ENCODE data around the gene KDM2A.

DNA sequence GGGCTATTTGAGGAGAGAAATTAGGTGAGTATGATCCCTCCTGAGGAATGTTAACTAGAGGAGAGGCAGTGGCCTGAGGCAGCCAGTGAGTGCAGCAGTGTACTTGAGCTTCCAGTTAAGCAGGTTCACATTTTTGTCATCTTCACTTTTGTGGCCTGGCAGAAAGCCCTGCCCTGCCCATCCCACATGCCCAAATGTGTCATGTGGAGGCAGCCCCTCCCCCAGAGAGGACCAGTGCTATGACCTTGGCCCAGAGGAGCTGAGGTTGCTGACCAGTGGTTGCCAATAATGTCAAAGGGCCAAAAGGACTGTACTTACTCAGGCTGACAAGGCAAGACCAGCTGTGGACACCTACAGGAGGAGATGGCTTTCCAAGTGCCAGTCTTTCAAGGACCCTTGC lies 129.6 kb downstream of the KDM2A start:
- TF ChIP-seq, protein P1, sequence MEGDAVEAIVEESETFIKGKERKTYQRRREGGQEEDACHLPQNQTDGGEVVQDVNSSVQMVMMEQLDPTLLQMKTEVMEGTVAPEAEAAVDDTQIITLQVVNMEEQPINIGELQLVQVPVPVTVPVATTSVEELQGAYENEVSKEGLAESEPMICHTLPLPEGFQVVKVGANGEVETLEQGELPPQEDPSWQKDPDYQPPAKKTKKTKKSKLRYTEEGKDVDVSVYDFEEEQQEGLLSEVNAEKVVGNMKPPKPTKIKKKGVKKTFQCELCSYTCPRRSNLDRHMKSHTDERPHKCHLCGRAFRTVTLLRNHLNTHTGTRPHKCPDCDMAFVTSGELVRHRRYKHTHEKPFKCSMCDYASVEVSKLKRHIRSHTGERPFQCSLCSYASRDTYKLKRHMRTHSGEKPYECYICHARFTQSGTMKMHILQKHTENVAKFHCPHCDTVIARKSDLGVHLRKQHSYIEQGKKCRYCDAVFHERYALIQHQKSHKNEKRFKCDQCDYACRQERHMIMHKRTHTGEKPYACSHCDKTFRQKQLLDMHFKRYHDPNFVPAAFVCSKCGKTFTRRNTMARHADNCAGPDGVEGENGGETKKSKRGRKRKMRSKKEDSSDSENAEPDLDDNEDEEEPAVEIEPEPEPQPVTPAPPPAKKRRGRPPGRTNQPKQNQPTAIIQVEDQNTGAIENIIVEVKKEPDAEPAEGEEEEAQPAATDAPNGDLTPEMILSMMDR (conservative IDR thresholded peaks at IDR 0.05 in 1 of 2, IDR thresholded peaks at IDR 0.05 in 1 of 2; ENCODE audit: extremely low read depth in 1 of 2, insufficient read depth in 1 of 2, low read depth in 1 of 2, low read length in 2 of 2) = no peak
- no peak for TF ChIP-seq EZH2 (IDR thresholded peaks at IDR 0.05; ENCODE audit: borderline replicate concordance, low read length)
